GM23338 (cell line): Measurements from ENCODE around the gene RGS8. TPM values are rescaled to one million over a fixed set of nuclear protein-coding genes. Genes with fewer than 3 reads are reported as not detected.

Experiments used
- ATAC-seq: fragments of 200-7000 bp; cut with Tn5 transposase; 3 replicates; pipeline ENCODE4 v1.9.1; 2020
- DNase-seq: peaks from one replicate; pipeline ENCODE4 v3.0.0-alpha.2; 2015; ENCODE audit warnings: low spot score
- H2AFZ ChIP-seq: fragments of 200-600 bp; sonication (generic); 2 replicates; pipeline ENCODE4 v1.8.0; 2016; ENCODE audit warnings: antibody characterized with exemption, mild to moderate bottlenecking, moderate library complexity
- H3F3A ChIP-seq: fragments of 200-600 bp; sonication (generic); replicated peaks from 2 replicates; pipeline ENCODE4 v1.8.0; 2017; ENCODE audit warnings: antibody characterized with exemption, mixed run types, low read depth
- H3K27ac ChIP-seq: fragments of 200-600 bp; sonication (generic); 2 replicates; pipeline ENCODE4 v1.6.1; 2016; ENCODE audit warnings: low read depth
- H3K27me3 ChIP-seq: fragments of 200-600 bp; sonication (generic); 2 replicates; pipeline ENCODE4 v1.8.0; 2016; ENCODE audit warnings: mild to moderate bottlenecking, mixed run types, moderate library complexity; ENCODE audit not compliant: insufficient read depth
- H3K36me3 ChIP-seq: fragments of 200-600 bp; sonication (generic); 2 replicates; pipeline ENCODE4 v1.8.0; 2016; ENCODE audit warnings: mild to moderate bottlenecking; ENCODE audit not compliant: insufficient read depth
- H3K4me1 ChIP-seq: fragments of 200-600 bp; sonication (generic); 2 replicates; pipeline ENCODE4 v1.8.0; 2016; ENCODE audit warnings: mild to moderate bottlenecking, moderate library complexity; ENCODE audit not compliant: insufficient read depth
- H3K4me2 ChIP-seq: fragments of 200-600 bp; sonication (generic); 2 replicates; pipeline ENCODE4 v1.7.1; 2017; ENCODE audit warnings: mixed run types
- H3K4me3 ChIP-seq: fragments of 200-600 bp; sonication (generic); 2 replicates; pipeline ENCODE4 v1.6.1; 2016; ENCODE audit warnings: mixed run types
- H3K79me2 ChIP-seq: fragments of 200-600 bp; sonication (generic); replicated peaks from 2 replicates; pipeline ENCODE4 v1.8.0; 2017; ENCODE audit warnings: mild to moderate bottlenecking; ENCODE audit not compliant: insufficient read depth
- H3K9me2 ChIP-seq: fragments of 200-600 bp; sonication (generic); 2 replicates; pipeline ENCODE4 v1.8.0; 2017; ENCODE audit not compliant: insufficient read depth
- H4K20me1 ChIP-seq: fragments of 200-600 bp; sonication (generic); replicated peaks from 2 replicates; pipeline ENCODE4 v1.8.0; 2017; ENCODE audit warnings: mild to moderate bottlenecking; ENCODE audit not compliant: insufficient read depth
- H3K27ac Mint-ChIP-seq: 2 replicates; pipeline ENCODE4 v1.8.0; 2020; ENCODE audit warnings: inconsistent platforms, mild to moderate bottlenecking, moderate library complexity, mixed read lengths
- H3K27me3 Mint-ChIP-seq: 3 replicates; pipeline ENCODE4 v1.8.0; 2022; ENCODE audit warnings: low read depth, mild to moderate bottlenecking, moderate library complexity, mixed read lengths, inconsistent platforms; ENCODE audit not compliant: insufficient read depth, poor library complexity
- H3K36me3 Mint-ChIP-seq: 3 replicates; pipeline ENCODE4 v1.8.0; 2021; ENCODE audit warnings: low read depth, mild to moderate bottlenecking, inconsistent platforms, moderate library complexity, mixed read lengths
- H3K4me1 Mint-ChIP-seq: 3 replicates; pipeline ENCODE4 v1.8.0; 2020; ENCODE audit warnings: mild to moderate bottlenecking, inconsistent platforms, mixed read lengths
- H3K4me3 Mint-ChIP-seq: 3 replicates; pipeline ENCODE4 v1.8.0; 2021; ENCODE audit warnings: moderate library complexity, mild to moderate bottlenecking, inconsistent platforms, mixed read lengths
- H3K9me3 Mint-ChIP-seq: 3 replicates; pipeline ENCODE4 v1.8.0; 2020; ENCODE audit warnings: moderate library complexity, mild to moderate bottlenecking, inconsistent platforms, mixed read lengths
- CREB1 ChIP-seq: fragments of 250-450 bp; sonication (Bioruptor Pico); IDR thresholded peaks from 2 replicates; pipeline ENCODE4 v1.5.0; 2020; ENCODE audit warnings: low read depth, mild to moderate bottlenecking, moderate library complexity
- CTCF ChIP-seq, 2 experiments: fragments of 200-600 bp in 1 of 2; sonication (generic) in 1 of 2; conservative IDR thresholded peaks; 2 replicates each; pipeline versions ENCODE4 v1.5.1 to v1.6.1; 2016 to 2017; ENCODE audit warnings: antibody characterized with exemption in 2 of 2, low read depth in 2 of 2, mild to moderate bottlenecking in 2 of 2, moderate library complexity in 1 of 2
- ETS1 ChIP-seq: IDR thresholded peaks from 2 replicates; pipeline ENCODE4 v1.6.1; 2016; ENCODE audit warnings: antibody characterized with exemption
- EZH2 ChIP-seq: fragments of 200-600 bp; sonication (generic); IDR thresholded peaks from one replicate; pipeline ENCODE4 v1.8.0; 2017; ENCODE audit warnings: antibody characterized with exemption, mild to moderate bottlenecking, low read depth; ENCODE audit not compliant: unreplicated experiment
- EZH2phosphoT487 ChIP-seq: fragments of 200-600 bp; sonication (generic); IDR thresholded peaks from one replicate; pipeline ENCODE4 v1.8.1; 2018; ENCODE audit warnings: antibody characterized with exemption; ENCODE audit not compliant: unreplicated experiment
- JUNB ChIP-seq: IDR thresholded peaks from one replicate; pipeline ENCODE4 v1.6.1; 2016; ENCODE audit warnings: antibody characterized with exemption; ENCODE audit not compliant: unreplicated experiment
- NANOG ChIP-seq: IDR thresholded peaks from 2 replicates; pipeline ENCODE4 v1.6.1; 2016; ENCODE audit warnings: antibody characterized with exemption, borderline replicate concordance
- POLR2AphosphoS5 ChIP-seq: IDR thresholded peaks from 2 replicates; pipeline ENCODE4 v1.6.1; 2016; ENCODE audit warnings: antibody characterized with exemption, low read depth
- REST ChIP-seq: IDR thresholded peaks from one replicate; pipeline ENCODE4 v1.6.1; 2018; ENCODE audit warnings: antibody characterized with exemption; ENCODE audit not compliant: unreplicated experiment
- STAT1 ChIP-seq: IDR thresholded peaks from one replicate; pipeline ENCODE4 v1.6.1; 2016; ENCODE audit warnings: antibody characterized with exemption; ENCODE audit not compliant: unreplicated experiment
- ZNF114 ChIP-seq: fragments of 250-450 bp; sonication (Bioruptor Pico); IDR thresholded peaks from 2 replicates; pipeline ENCODE4 v1.5.0; 2020; ENCODE audit warnings: mild to moderate bottlenecking, moderate library complexity
- ZNF331 ChIP-seq: fragments of 250-450 bp; sonication (Bioruptor Pico); IDR thresholded peaks from 2 replicates; pipeline ENCODE4 v1.5.0; 2020; ENCODE audit warnings: low read depth, mild to moderate bottlenecking, moderate library complexity
- ZNF462 ChIP-seq: fragments of 250-450 bp; sonication (Bioruptor Pico); IDR thresholded peaks from 2 replicates; pipeline ENCODE4 v1.5.0; 2020; ENCODE audit warnings: mild to moderate bottlenecking, moderate library complexity
- polyA plus RNA-seq: library from polyadenylated mRNA; unstranded; fragments of >200 nt; fragmentation: Nextera tagmentation; extraction: Ambion mirVana; gene quantifications from 2 replicates; pipeline ENCODE4 v1.2.1, GENCODE V29; 2016
- total RNA-seq: library from RNA; depleted of rRNA; stranded (reverse); fragments of >200 nt; shearing (Covaris generic); gene quantifications from 2 replicates; pipeline ENCODE4 v1.2.3, GENCODE V29; 2014

The RGS8 gene
- total and polyA plus RNA-seq, 2 experiments from 2014 or later: 0.06 to 2.5 TPM

GRCh38 chr1:182685215-182685614 is 828 bp upstream of the RGS8 start:
- H3K27me3 ChIP-seq: peaks cover 33% of the 10 kb centered on the region
- H2AFZ ChIP-seq: peak overlapping the region; percentile 43; the same call in 1 of the 2 replicates
- Mint-ChIP-seq H3K27me3 (peaks cover 11% of the 10 kb centered on the region), H3K36me3 (no peaks in the 10 kb centered on the region), H3K9me3 (no peaks in the 10 kb centered on the region), H3K27ac (no peak overlapping the region), H3K4me1 (peaks cover 5% of the 10 kb centered on the region), H3K4me3 (no peak overlapping the region)
- no peaks in the 10 kb centered on the region for H3K9me2 ChIP-seq
- H3K4me1 ChIP-seq: peaks cover 7% of the 10 kb centered on the region
- TF ChIP-seq STAT1 (no peak), ZNF331 (CRISPR knock-in tag) (no peak), CREB1 (CRISPR knock-in tag) (no peak), ZNF114 (no peak), EZH2 (no peak), REST (no peak), CTCF (conservative IDR thresholded peaks at IDR 0.05; ENCODE audit: low read depth in 2 of 2) (no peak), ZNF462 (CRISPR knock-in tag) (no peak), NANOG (no peak), EZH2phosphoT487 (no peak), JUNB (no peak), ETS1 (no peak), POLR2AphosphoS5 (no peak)
- no peak; the same call in 2 of the 3 replicates for ATAC-seq
- no peak for DNase-seq
- no peaks in the 10 kb centered on the region for H3K36me3 ChIP-seq
- H3F3A ChIP-seq: no peaks in the 10 kb centered on the region
- no peaks in the 10 kb centered on the region for H4K20me1 ChIP-seq
- no peak overlapping the region for H3K27ac ChIP-seq
- H3K4me3 ChIP-seq: no peak overlapping the region
- H3K79me2 ChIP-seq: no peaks in the 10 kb centered on the region
- H3K4me2 ChIP-seq: no peak overlapping the region
